NCI-H128 (cell line): Measurements from ENCODE around the gene TYW5.
"Not testable (repeated sequence)": the region's sequence is repeated elsewhere in the genome, so short reads cannot be mapped to it uniquely, and the experiment has no call there.

ENCODE experiments used
- DNase-seq: peaks from one replicate; lab custom pipeline; 2025; ENCODE audit not compliant: unreplicated experiment; lab: John Stamatoyannopoulos, UW

Gene TYW5

GRCh38 chr2:199923924-199924323, 31.4 kb downstream of the TYW5 start:
- DNase-seq, result no peak

- no peak for DNase-seq
Measured at GRCh38 chr2:199922856-199923255, 32.4 kb downstream of the TYW5 start.

GRCh38 chr2:199916980-199917379, 38.3 kb downstream of the TYW5 start:
- no peak for DNase-seq

GRCh38 chr2:199914372-199914958, 40.8 kb downstream of the TYW5 start:
- no peak for DNase-seq

GRCh38 chr2:199912553-199913114, 42.7 kb downstream of the TYW5 start:
- not testable (repeated sequence) for DNase-seq

GRCh38 chr2:199911877-199912161, 43.5 kb downstream of the TYW5 start:
- DNase-seq, result no peak

- peak; percentile 77 for DNase-seq
Measured at GRCh38 chr2:199911052-199911876, 44.0 kb downstream of the TYW5 start, which contains the start of gene C2orf69. C2orf69 (plus strand) TSS chr2:199911293; CDS start chr2:199911439, 146 bp downstream.

- DNase-seq, result no peak
Measured at GRCh38 chr2:199910338-199911051, 44.8 kb downstream of the TYW5 start.

- DNase-seq, result no peak
Measured at GRCh38 chr2:199907008-199907714, 48.1 kb downstream of the TYW5 start.

- no peak for DNase-seq
Measured at GRCh38 chr2:199903111-199903510, 52.2 kb downstream of the TYW5 start.

- no peak for DNase-seq
Measured at GRCh38 chr2:199902486-199903110, 52.7 kb downstream of the TYW5 start.

- DNase-seq, result no peak
Measured at GRCh38 chr2:199901942-199902341, 53.3 kb downstream of the TYW5 start.

- no peak for DNase-seq
Measured at GRCh38 chr2:199896617-199897016, 58.7 kb downstream of the TYW5 start.

GRCh38 chr2:199895406-199895805, 59.9 kb downstream of the TYW5 start:
- no peak for DNase-seq

GRCh38 chr2:199883474-199884212, 71.6 kb downstream of the TYW5 start:
- DNase-seq, result no peak

GRCh38 chr2:199882667-199883066, 72.6 kb downstream of the TYW5 start:
- DNase-seq, result no peak
